ENCODE measurements around the gene NAA10.

NAA10 gene

DNA sequence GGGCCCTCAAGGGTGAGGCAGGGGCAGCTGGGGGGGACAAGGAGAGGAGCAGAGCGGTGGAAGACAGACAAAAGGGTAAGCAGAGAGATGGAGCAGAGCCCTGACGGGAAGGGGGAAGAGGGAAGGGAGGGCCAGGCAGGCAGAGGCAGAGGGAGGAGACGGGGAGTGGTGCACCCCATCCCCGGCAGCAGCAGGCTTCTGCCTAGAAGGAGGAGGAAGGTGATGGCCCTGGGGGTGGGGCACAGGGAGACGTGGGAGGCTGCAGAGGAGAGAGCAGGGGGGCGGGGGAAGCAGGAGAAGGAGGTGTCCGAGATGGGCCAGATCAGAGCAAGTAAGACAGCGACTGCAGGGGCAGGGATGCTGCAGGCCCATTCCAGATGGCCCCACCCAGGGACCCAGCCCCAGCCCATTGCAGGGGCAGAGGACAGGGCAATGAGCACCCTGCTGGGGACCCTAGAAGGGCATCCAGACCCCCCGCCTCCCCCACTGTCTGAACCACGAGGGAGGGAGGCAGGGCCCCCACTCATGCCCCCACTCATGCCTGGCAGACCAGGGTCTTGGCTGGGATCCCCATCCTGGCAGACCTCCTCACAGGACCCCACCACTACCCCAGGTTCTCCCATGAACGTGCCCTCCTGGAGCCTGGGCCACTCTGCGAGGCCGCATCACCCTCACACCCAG lies 51.5 kb downstream of the NAA10 start:
- no peak for DNase-seq (ENCODE audit: low spot score)

GRCh38 chrX:153882557-153882956 lies 52.3 kb downstream of the NAA10 start:
- DNase-seq (ENCODE audit: low spot score) = no peak

DNA sequence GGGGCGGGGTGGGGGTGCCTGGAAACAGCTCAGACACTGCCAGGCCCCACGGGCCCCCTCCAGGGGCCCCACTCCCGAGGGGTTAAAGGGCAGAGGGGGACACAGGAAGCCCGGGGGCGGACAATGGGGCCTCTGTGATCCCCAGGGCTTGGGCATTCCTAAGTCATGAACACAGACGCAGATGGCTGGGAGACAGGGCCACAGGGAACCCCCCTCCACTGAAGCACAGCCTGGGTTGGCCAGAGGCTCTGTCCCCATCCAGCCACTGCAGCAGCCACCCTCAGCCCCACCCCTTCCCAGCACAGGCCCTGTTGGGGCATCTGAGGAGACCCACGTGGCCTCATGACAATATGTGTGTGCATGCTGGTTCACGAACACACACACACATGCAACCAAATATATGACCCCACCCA lies 52.7 kb downstream of the NAA10 start:
- no peak for DNase-seq (ENCODE audit: low spot score)

- no peak for DNase-seq (ENCODE audit: low spot score)
Observed at GRCh38 chrX:153881281-153881680, 53.6 kb downstream of the NAA10 start.

- no peak for DNase-seq (ENCODE audit: low spot score)
Observed at GRCh38 chrX:153880440-153880815, 54.4 kb downstream of the NAA10 start.

GRCh38 chrX:153879741-153880439 lies 54.9 kb downstream of the NAA10 start:
- no peak for DNase-seq (ENCODE audit: low spot score)
